ENCODE measurements around the gene NTNG1. TPM values are rescaled to one million over a fixed set of nuclear protein-coding genes. Genes with fewer than 3 reads are reported as not detected.

NTNG1 gene
- total and polyA plus RNA-seq, 2 of the 4 experiments (the other 2 are of a cell fraction), result 1.2 to 2.3 TPM

GRCh38 chr1:107413546-107413945, 272.7 kb downstream of the NTNG1 start:
- Histone ChIP-seq H3K79me1 (ENCODE audit: low read depth in 1 of 2, low read length in 2 of 2) (no peaks in the 10 kb centered on the region), H2BK5ac (ENCODE audit: low read depth, low read length, poor library complexity, severe bottlenecking) (no peak overlapping the region), H3K4me1 (ENCODE audit: control insufficient read depth, insufficient read depth, low read length) (no peaks in the 10 kb centered on the region), H2BK120ac (ENCODE audit: low read depth, low read length) (no peak overlapping the region), H2AFZ (replicated peaks; ENCODE audit: low read length, poor library complexity) (no peak overlapping the region), H3K18ac (ENCODE audit: low read depth, low read length) (no peak overlapping the region), H4K20me1 (ENCODE audit: insufficient read depth, low read length) (no peaks in the 10 kb centered on the region), H2BK15ac (ENCODE audit: low read depth, low read length) (no peak overlapping the region), H2AK5ac (ENCODE audit: low read depth, low read length) (no peak overlapping the region), H2AK9ac (replicated peaks; ENCODE audit: low read depth, low read length, poor library complexity) (no peak overlapping the region), H3K9me1 (ENCODE audit: insufficient read depth, low read length) (no peaks in the 10 kb centered on the region), H3K14ac (replicated peaks; ENCODE audit: low read depth, low read length) (no peak overlapping the region), H4K5ac (ENCODE audit: low read depth, low read length) (no peak overlapping the region), H3K4me3 (ENCODE audit: insufficient read depth, low read depth, low read length) (no peak overlapping the region), H3K27me3 (ENCODE audit: control insufficient read depth, insufficient read depth, low read length) (no peaks in the 10 kb centered on the region), H4K8ac (ENCODE audit: low read depth in 2 of 2, low read length in 2 of 2) (no peak overlapping the region), H3K9me3 (ENCODE audit: control insufficient read depth, insufficient read depth, low read length) (no peaks in the 10 kb centered on the region), H3K23ac (ENCODE audit: low read depth, low read length) (no peak overlapping the region), H3K9ac (ENCODE audit: low read depth, low read length) (no peak overlapping the region), H3K4me2 (ENCODE audit: low read depth, low read length) (no peak overlapping the region), H3K4ac (ENCODE audit: low read depth, low read length) (no peak overlapping the region), H2BK20ac (ENCODE audit: low read depth, low read length) (no peak overlapping the region), H3K27ac (ENCODE audit: insufficient read depth, low read length) (no peak overlapping the region), H3K56ac (ENCODE audit: extremely low read depth, insufficient read depth, low read length) (no peak overlapping the region), H4K91ac (ENCODE audit: insufficient read depth, low read depth, low read length) (no peak overlapping the region), H3K36me3 (ENCODE audit: control insufficient read depth, insufficient read depth, low read length) (no peaks in the 10 kb centered on the region)
- no CpG with 5 or more reads among the region's 2 CpGs for WGBS, 2 experiments (ENCODE audit: extremely low coverage in 2 of 2, insufficient read length in 1 of 2)
- in situ Hi-C loops (cut with MboI; ENCODE audit: low sequenced_read_pairs) (no loop called here), intact Hi-C loops (cut with micrococcal nuclease) (no loop called here), dilution Hi-C loops (cut with HindIII; ENCODE audit: low sequenced_read_pairs, unreplicated experiment) (no loop called here)
- BruUV-seq (replicated peaks), result no TSS peak
- DNase-seq (no peak), ATAC-seq (ENCODE audit: low read depth) (no peak)
- no peak for TF ChIP-seq CTCF (conservative IDR thresholded peaks at IDR 0.05; ENCODE audit: low read depth, low read length)
- no peak for TF ChIP-seq RAD21 (IDR thresholded peaks at IDR 0.05; ENCODE audit: low read length)
- TF ChIP-seq CEBPB (IDR thresholded peaks at IDR 0.05; ENCODE audit: low read depth, low read length), result no peak
- no peak for TF ChIP-seq MAFK (IDR thresholded peaks at IDR 0.05; ENCODE audit: low read depth, low read length)
- TF ChIP-seq BHLHE40 (IDR thresholded peaks at IDR 0.05; ENCODE audit: low read depth, low read length), result no peak
- no peak for TF ChIP-seq USF2 (IDR thresholded peaks at IDR 0.05; ENCODE audit: low read depth, low read length)
- no peak for TF ChIP-seq FOS (IDR thresholded peaks at IDR 0.05; ENCODE audit: low read depth, low read length)
- TF ChIP-seq MXI1 (IDR thresholded peaks at IDR 0.05; ENCODE audit: borderline replicate concordance, low read depth, low read length), result no peak
- POLR2A ChIA-PET (ENCODE audit: unreplicated experiment), result no interaction called here
- CTCF ChIA-PET, result no interaction called here

All from IMR-90 (cell line).